Omental fat pad (tissue), 4 donors: ENCODE measurements around the gene CLMN. TPM values are rescaled to one million over a fixed set of nuclear protein-coding genes. Genes with fewer than 3 reads are reported as not detected.
"Not testable (repeated sequence)": the region's sequence is repeated elsewhere in the genome, so short reads cannot be mapped to it uniquely, and the experiment has no call there.

ENCODE experiments used
- ATAC-seq: fragments of 150-250 bp; one replicate; pipeline ENCODE4 v1.9.1; 2016; ENCODE audit warnings: mild to moderate bottlenecking, moderate library complexity; ENCODE audit not compliant: low FRiP score
- DNase-seq: peaks from one replicate; pipeline ENCODE4 v3.0.0-alpha.2; 2019; ENCODE audit warnings: low spot score
- CTCF ChIP-seq, 3 donors: fragments of 450-650 bp; IDR thresholded peaks; one replicate each; pipeline ENCODE4 v1.5.1; 2016 to 2017; ENCODE audit warnings: antibody characterized with exemption in 3 of 3, mild to moderate bottlenecking in 3 of 3, moderate library complexity in 2 of 3
- total RNA-seq, 4 donors: library from RNA; depleted of rRNA; stranded (reverse); fragments of >200 nt; gene quantifications; one replicate each; pipeline ENCODE4 v1.1.0, GENCODE V29; 2016

The CLMN gene
- total RNA-seq, 4 donors from 2014 or later, result 25.1 to 41.9 (median 32.9) TPM

- no peak for TF ChIP-seq CTCF (IDR thresholded peaks at IDR 0.05)
- ATAC-seq (no peak), DNase-seq (no peak)
Measured at GRCh38 chr14:95290021-95290420, 29.7 kb downstream of the CLMN start.

- DNase-seq, result no peak
- no peak for ATAC-seq
- no peak for TF ChIP-seq CTCF (IDR thresholded peaks at IDR 0.05)
Measured at GRCh38 chr14:95289323-95290010, 30.2 kb downstream of the CLMN start.

- no peak for TF ChIP-seq CTCF (IDR thresholded peaks at IDR 0.05)
- ATAC-seq, result no peak
- no peak for DNase-seq
Measured at GRCh38 chr14:95288672-95289322, 30.9 kb downstream of the CLMN start.

- no peak for DNase-seq
Measured at GRCh38 chr14:95287176-95287754, 32.4 kb downstream of the CLMN start.

GRCh38 chr14:95286645-95287044 lies 33.1 kb downstream of the CLMN start:
- TF ChIP-seq CTCF (IDR thresholded peaks at IDR 0.05), result no peak
- DNase-seq, result no peak
- no peak for ATAC-seq

More at GRCh38 chr14:95287176-95287754, 32.4 kb downstream of the CLMN start:
- ATAC-seq, result no peak
- no peak for TF ChIP-seq CTCF (IDR thresholded peaks at IDR 0.05)

GRCh38 chr14:95285566-95285965 lies 34.1 kb downstream of the CLMN start:
- no peak for TF ChIP-seq CTCF (IDR thresholded peaks at IDR 0.05)
- DNase-seq, result no peak
- ATAC-seq, result no peak

- DNase-seq, ATAC-seq: not testable (repeated sequence)
Measured at GRCh38 chr14:95283802-95284201, 35.9 kb downstream of the CLMN start.

GRCh38 chr14:95282986-95283380 lies 36.7 kb downstream of the CLMN start:
- not testable (repeated sequence) for ATAC-seq, DNase-seq
